Kidney (tissue), 14 donors: Measurements from ENCODE around the gene PIGV. TPM values are rescaled to one million over a fixed set of nuclear protein-coding genes. Genes with fewer than 3 reads are reported as not detected.

Experiments used
- DNase-seq, 5 donors: peaks; one replicate each; pipeline ENCODE4 v3.0.0-alpha.2; 2013 to 2020
- FAIRE-seq: peaks from 2 replicates; lab custom pipeline; 2012; peaks lifted over from hg19 to GRCh38; lab: Jason Lieb, UNC
- H3K27ac ChIP-seq, 2 donors: one replicate each; pipeline ENCODE4 v1.7.0; 2013; ENCODE audit warnings: low read depth in 2 of 2, low read length in 2 of 2, inconsistent platforms in 1 of 2
- H3K27me3 ChIP-seq: one replicate; pipeline ENCODE4 v1.7.1; 2013; ENCODE audit warnings: low read length, inconsistent platforms; ENCODE audit not compliant: control insufficient read depth, insufficient read depth
- H3K36me3 ChIP-seq, 3 donors: one replicate each; pipeline versions ENCODE4 v1.7.0 to v1.7.1; 2013; ENCODE audit warnings: low read length in 3 of 3, control low read depth in 1 of 3, inconsistent platforms in 1 of 3; ENCODE audit not compliant: insufficient read depth in 3 of 3, control insufficient read depth in 2 of 3
- H3K4me1 ChIP-seq, 3 donors: one replicate each; pipeline versions ENCODE4 v1.7.0 to v1.7.1; 2013; ENCODE audit warnings: low read length in 3 of 3, inconsistent platforms in 1 of 3, low read depth in 1 of 3; ENCODE audit not compliant: control insufficient read depth in 2 of 3, insufficient read depth in 2 of 3
- H3K4me3 ChIP-seq, 3 donors: one replicate each; pipeline versions ENCODE4 v1.7.0 to v1.8.1; 2013; ENCODE audit warnings: low read length in 3 of 3, control low read depth in 1 of 3, inconsistent platforms in 1 of 3
- H3K9ac ChIP-seq, 3 donors: one replicate each; pipeline versions ENCODE4 v1.7.0 to v1.7.1; 2013; ENCODE audit warnings: low read length in 3 of 3, control low read depth in 1 of 3, inconsistent platforms in 1 of 3
- H3K9me3 ChIP-seq, 3 donors: one replicate each; pipeline versions ENCODE4 v1.7.0 to v1.7.1; 2013; ENCODE audit warnings: low read length in 3 of 3, control low read depth in 1 of 3, inconsistent platforms in 1 of 3; ENCODE audit not compliant: control insufficient read depth in 2 of 3, insufficient read depth in 1 of 3
- CTCF ChIP-seq: IDR thresholded peaks from 3 replicates; pipeline ENCODE4 v1.5.1; 2012; ENCODE audit warnings: mild to moderate bottlenecking, moderate library complexity, borderline replicate concordance; ENCODE audit not compliant: insufficient read depth; ENCODE audit errors: extremely low read depth
- intact Hi-C: fragments of 100-400 bp; cut with DNase I; formaldehyde crosslinking; loops from one replicate; pipeline ENCODE4 v1.11.1; 2022
- polyA plus RNA-seq: library from polyadenylated mRNA; stranded (reverse); fragments of 350-450 nt; fragmentation: Illumina TruSeq; extraction: RNeasy Lipid Tissue Mini Kit (QIAGEN cat#74804); gene quantifications from one replicate; pipeline ENCODE4 v1.2.3, GENCODE V29; 2014; ENCODE audit warnings: low read depth, low replicate concordance; ENCODE audit not compliant: insufficient read depth
- total RNA-seq: library from RNA; stranded (reverse); fragmentation: NEBNext Ultra II Directional; extraction: Animal tissue kit (Norgen Biotek cat#: 25700); gene quantifications from one replicate; pipeline ENCODE4 v1.2.1, GENCODE V29; 2021
- donor health status: control.
- donor health status: control.
- donor health status: control.
- donor health status: control.
- donor health status: control.
- donor health status: DM: yes; HTN: yes; CAD: no.
- donor health status: Normal renal cell carcinoma (clear cell type).

PIGV gene
- total and polyA plus RNA-seq, 2 donors from 2014 or later, result 13.8 to 15.5 TPM

DNA sequence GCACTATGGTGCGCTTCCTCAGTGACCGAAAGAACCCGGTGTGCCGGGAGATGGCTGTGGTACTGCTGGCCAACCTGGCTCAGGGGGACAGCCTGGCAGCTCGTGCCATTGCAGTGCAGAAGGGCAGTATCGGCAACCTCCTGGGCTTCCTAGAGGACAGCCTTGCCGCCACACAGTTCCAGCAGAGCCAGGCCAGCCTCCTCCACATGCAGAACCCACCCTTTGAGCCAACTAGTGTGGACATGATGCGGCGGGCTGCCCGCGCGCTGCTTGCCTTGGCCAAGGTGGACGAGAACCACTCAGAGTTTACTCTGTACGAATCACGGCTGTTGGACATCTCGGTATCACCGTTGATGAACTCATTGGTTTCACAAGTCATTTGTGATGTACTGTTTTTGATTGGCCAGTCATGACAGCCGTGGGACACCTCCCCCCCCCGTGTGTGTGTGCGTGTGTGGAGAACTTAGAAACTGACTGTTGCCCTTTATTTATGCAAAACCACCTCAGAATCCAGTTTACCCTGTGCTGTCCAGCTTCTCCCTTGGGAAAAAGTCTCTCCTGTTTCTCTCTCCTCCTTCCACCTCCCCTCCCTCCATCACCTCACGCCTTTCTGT is 7.3 kb upstream of the PIGV start:
- FAIRE-seq, result no peak
- H3K4me1 ChIP-seq, result peaks cover 8 to 37% (median 20%) of the 10 kb centered on the region in 3 donors

DNA sequence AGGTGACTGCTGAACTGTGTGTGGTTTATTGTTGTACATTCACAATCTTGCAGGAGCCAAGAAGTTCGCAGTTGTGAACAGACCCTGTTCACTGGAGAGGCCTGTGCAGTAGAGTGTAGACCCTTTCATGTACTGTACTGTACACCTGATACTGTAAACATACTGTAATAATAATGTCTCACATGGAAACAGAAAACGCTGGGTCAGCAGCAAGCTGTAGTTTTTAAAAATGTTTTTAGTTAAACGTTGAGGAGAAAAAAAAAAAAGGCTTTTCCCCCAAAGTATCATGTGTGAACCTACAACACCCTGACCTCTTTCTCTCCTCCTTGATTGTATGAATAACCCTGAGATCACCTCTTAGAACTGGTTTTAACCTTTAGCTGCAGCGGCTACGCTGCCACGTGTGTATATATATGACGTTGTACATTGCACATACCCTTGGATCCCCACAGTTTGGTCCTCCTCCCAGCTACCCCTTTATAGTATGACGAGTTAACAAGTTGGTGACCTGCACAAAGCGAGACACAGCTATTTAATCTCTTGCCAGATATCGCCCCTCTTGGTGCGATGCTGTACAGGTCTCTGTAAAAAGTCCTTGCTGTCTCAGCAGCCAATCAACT is 6.4 kb upstream of the PIGV start:
- H3K9ac ChIP-seq, result no peak overlapping the region
- intact Hi-C loops, result loop anchor here (5.0 kb wide), 1 partner anchor 34 kb away; no protein-coding TSS in a partner anchor

More for the DNA sequence above, 7.3 kb upstream of the PIGV start:
- intact Hi-C loops, result loop anchor here (5.0 kb wide), 1 partner anchor 33 kb away; no protein-coding TSS in a partner anchor
- Histone ChIP-seq H3K4me3 (no peak overlapping the region), H3K27me3 (no peaks in the 10 kb centered on the region), H3K36me3 (peaks cover 8 to 43% (median 28%) of the 10 kb centered on the region in 3 donors), H3K9me3 (no peaks in the 10 kb centered on the region), H3K27ac (no peak overlapping the region), H3K9ac (no peak overlapping the region)
- DNase-seq, result no peak
- TF ChIP-seq CTCF, result no peak

DNA sequence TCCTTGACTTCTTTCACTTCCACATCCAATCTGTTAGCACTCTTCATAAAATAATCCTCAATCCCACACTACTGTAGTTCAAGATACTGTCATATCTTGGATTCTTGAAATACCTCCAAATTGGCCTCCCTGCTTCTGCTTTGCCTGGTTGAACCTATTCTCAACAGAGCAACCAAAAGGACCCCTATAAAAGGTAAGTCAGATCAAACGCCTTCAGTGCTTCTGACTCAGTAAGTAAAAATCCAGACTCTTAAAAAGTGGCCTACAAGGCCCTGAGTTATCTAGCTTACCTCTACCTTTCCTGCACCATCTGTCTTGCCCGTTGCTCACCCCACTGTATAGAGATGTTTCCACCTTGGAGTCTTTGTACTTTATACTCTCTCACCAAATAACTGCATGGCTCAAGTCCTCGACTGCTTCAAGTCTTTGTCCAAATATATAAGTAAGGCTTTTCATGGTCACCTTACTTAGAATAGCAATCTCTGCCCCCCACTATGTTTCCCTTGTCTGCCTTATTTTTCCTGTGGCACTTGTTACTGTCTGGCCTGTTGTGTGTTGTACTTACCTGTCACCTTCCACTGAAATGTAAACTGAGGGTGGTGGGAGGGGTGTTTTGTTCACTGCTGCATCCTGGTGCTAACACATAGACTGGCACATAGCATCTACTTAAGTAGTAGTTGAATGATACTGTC is 5.1 kb upstream of the PIGV start:
- H3K4me1 ChIP-seq, result peaks cover 16 to 53% (median 32%) of the 10 kb centered on the region in 3 donors
- peaks cover 8 to 28% (median 24%) of the 10 kb centered on the region in 3 donors for H3K36me3 ChIP-seq
- no peak for FAIRE-seq
- H3K27ac ChIP-seq, result peak overlapping the region in 1 of 2 donors; percentile 8
- TF ChIP-seq CTCF, result no peak
- H3K4me3 ChIP-seq, result no peak overlapping the region
- no peak overlapping the region for H3K9ac ChIP-seq
- DNase-seq, result no peak
- no peaks in the 10 kb centered on the region for H3K27me3 ChIP-seq
- no peaks in the 10 kb centered on the region for H3K9me3 ChIP-seq
- intact Hi-C loops, result loop anchor here (5.0 kb wide), 1 partner anchor 35 kb away; no protein-coding TSS in a partner anchor

More for the DNA sequence above, 6.4 kb upstream of the PIGV start:
- Histone ChIP-seq H3K4me1 (peaks cover 15 to 45% (median 25%) of the 10 kb centered on the region in 3 donors), H3K27me3 (no peaks in the 10 kb centered on the region), H3K27ac (no peak overlapping the region), H3K9me3 (no peaks in the 10 kb centered on the region), H3K36me3 (peaks cover 8 to 36% (median 27%) of the 10 kb centered on the region in 3 donors), H3K4me3 (no peak overlapping the region)
- no peak for FAIRE-seq
- DNase-seq, result no peak
- TF ChIP-seq CTCF, result no peak
